GM21529 (cell line): Measurements from ENCODE around the gene GINS1.
"Not testable (repeated sequence)": the region's sequence is repeated elsewhere in the genome, so short reads cannot be mapped to it uniquely, and the experiment has no call there.

Experiments
- ATAC-seq: cut with Tn5 transposase; IDR thresholded peaks from one replicate; pipeline ENCODE4 v1.9.1; 2021; ENCODE audit not compliant: unreplicated experiment

GINS1 gene

DNA sequence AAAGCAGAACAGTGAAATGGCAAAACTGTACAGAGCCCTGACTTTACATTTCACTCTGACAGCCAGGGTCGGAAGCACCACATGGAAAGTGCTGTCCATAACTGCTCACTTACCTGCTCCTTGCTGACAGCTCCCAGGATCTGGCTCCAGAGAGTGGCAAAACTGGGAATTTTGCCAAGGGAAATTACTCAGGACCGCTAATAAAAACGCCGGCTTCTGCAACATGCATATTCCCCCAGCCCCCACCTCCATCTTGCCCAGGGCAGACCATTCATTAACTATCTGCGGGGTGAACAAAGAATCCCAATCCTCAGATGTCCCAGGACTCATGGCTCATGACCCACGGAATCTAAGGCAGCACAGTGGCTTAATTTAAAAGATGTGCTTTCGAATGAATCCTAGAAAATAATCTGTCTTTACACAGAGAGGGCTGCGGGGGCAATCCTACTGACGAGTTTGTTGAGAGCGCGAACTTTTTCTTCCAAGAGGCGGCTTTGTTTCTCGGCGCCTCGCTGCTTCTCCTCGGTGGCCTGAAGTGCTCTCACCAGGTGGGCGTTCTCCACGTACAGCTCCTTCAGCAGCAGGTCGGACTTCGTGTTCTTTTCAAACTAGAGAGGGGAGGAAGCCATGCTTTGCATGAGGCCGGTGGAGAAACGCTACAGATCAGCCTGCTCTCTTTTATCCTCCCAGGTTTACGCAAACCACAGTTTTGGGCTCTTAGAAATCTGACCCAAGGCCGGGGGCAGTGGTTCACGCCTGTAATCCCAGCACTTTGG is 45.8 kb downstream of the GINS1 start:
- no peak for ATAC-seq

DNA sequence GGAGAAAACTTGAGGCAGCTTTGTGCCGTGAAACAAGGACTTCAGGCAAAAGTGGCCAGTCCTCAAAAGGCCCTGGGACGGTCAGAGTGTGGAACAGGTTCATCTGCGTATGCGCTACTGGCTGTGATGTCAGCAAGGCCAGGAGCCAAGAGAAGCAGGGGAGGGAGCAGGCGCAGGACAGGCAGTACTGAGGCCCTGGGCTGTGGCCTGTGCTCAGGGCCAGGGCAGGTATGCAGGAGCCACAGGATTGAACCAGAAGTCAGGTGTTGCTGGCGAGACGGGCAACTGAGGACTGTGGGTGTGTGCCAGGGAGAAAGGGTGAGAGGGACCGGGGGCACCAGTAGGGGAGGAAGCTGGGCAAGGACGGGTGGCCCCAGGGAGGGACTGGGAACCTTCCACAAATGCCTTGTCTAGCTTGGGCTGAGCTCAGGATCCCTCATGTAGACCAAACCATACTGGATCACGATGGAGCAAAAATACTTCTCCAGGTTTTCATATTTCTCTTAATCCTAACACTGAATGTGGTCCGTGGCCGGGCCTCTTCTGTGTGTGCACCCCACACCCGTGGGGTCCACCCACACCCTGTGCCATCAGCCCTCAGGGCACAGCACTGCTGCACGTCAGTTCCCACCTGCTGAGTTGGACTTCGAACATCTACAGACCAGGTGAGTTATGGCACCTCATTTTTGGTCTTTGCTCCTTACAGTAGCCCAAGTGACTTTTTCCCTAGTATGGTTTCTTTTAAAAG is 46.9 kb downstream of the GINS1 start:
- no peak for ATAC-seq

DNA sequence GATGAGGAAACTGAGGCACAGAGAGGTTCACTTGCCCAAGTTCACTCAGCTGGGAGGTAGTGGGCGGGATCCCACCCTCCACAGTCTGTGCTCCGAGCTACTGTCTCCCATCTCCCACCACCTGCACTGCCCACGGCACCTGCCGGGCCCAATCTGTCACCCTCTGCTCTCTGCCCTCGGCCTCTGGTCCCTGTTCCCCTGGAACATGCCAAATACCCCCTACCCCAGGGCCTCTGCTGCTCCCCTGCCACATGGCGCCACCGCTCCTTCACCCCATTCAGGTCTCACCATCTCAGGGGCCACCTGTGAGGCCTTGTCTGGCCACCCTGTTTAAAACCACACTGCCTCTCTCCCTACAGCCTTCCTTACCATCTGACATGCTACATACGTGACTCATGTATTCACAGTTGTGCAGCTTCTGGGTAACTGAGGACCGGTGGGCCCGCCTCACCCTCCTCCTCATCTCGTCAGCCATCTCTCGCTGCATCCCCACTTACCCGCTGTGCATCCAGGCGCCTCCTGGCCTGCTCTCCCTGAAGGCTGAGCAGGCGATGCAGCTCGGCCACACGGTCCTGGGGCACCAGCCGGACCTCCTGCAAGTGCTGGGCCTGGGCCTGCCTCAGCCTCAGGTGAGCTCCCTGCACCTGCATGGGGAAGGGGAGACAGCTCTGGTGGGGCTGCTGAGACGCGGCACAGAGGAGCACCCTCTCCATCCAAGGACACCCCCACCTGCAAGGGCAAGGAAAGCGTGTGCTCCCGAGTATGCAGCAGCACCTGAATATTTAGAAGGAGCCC is 50.6 kb downstream of the GINS1 start:
- ATAC-seq, result no peak

DNA sequence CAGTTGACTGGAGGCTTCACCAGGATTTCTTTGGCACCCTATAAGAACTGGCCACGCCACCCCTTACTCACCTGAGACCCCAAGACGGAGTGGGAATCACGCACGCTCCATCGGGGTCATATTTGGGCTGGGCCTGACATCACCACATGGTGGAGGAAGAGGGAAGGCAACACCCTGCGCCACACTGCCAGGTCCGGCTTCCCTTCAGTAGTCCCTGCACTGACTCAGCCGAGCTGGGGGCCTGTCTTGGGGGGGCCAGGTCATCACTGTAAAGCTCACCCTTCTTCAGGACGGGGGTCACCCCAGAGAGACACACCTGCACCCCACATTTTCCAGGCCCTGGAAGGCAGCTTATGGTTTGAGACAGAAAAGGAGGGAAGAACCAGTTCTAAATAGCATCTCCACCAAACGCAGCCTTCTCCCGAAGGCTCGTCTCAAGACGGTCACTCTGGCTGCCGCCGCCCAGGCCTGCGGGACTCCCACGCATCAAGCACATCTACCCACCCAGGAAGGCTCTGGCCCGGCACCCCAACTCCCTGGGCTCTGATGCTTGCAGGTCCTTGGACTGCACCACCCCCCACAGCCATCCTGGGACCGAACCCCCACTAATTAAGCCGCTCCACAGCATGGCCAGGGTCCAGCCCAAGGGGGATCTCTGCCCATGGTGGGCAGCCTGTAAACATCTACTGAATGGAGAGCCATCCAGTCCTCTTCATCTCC is 51.8 kb downstream of the GINS1 start:
- no peak for ATAC-seq

DNA sequence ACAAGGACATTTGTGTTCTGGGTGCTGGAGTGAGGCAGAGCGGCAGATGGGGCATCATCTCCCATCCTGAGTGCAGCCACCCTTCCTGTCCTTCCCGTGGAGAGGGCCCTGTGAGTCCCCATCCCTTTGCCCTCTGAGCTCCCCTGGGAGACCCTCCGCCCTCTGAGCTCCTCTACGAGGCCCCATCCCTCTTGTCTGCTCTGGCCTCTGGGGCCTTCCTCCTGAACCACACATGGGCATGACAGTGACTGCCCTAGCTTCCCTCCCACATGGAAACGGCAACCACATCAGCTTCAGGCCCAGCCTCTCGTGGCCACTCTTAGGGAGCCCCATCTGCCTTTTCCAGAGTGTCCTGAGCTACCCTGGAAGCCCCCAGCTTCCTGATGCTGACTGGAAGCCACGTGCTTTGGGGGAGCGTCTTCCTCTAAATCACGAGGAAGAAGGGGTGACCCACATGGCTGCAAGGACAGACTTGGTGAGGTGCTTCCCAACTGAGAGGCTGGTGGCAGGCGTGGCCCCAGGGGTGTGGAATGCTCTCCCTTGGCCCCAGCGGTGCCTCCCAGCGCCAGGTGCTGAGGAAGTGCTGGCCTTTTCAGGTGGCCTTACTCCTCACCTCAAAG is 52.6 kb downstream of the GINS1 start:
- no peak for ATAC-seq

DNA sequence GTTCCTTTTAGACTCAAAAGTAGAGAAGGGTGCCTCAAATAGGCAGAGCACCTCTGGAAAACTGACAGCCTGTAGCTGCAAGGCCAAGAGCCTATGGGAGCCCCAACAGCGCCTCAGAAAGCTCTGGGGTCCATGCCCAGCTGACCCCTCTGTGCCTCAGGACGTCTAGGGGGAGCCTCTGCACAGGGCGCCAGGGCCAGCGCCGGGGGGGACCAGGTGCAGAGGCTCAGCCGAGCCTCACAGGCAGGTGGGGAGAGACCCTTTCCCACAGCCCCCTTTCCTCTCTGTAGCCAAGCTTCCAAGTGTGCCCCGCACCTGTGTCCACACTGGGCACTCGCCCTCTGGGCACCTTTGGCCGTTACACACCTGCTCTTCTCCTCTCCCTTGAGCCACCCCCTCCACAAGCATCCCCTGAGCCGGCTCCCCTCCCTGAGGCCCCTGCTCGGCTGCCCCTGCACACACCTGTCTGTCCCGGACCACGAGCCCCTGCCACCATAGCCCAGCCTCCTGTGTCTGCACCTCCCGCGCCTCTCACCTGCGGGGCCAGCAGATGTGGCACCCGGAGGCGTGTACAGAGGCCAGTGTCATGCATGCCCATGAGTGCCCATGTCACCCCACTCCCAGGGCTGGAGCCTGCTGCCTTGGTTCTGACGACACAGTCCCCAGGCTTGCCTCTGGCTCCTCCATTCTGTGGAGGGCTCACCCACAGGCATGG is 53.2 kb downstream of the GINS1 start:
- no peak for ATAC-seq

DNA sequence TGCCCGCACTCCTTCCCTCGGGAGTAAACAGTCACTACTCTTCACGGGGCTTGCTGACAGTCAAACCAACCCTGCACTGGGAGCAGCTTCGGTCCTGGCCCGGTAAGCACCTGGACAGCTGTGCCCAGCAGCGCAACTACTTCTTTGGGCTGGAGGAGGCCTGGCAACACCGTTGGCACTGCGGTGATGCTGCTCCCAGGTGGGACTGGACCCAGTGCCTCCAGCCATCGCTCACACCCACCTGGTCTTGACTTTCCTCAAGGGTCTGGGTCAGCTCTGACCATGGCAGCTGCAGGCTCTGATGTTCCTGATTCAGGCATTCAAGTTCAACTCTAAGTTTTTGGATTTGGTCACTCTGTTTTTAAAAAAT is 53.8 kb downstream of the GINS1 start:
- ATAC-seq, result no peak

DNA sequence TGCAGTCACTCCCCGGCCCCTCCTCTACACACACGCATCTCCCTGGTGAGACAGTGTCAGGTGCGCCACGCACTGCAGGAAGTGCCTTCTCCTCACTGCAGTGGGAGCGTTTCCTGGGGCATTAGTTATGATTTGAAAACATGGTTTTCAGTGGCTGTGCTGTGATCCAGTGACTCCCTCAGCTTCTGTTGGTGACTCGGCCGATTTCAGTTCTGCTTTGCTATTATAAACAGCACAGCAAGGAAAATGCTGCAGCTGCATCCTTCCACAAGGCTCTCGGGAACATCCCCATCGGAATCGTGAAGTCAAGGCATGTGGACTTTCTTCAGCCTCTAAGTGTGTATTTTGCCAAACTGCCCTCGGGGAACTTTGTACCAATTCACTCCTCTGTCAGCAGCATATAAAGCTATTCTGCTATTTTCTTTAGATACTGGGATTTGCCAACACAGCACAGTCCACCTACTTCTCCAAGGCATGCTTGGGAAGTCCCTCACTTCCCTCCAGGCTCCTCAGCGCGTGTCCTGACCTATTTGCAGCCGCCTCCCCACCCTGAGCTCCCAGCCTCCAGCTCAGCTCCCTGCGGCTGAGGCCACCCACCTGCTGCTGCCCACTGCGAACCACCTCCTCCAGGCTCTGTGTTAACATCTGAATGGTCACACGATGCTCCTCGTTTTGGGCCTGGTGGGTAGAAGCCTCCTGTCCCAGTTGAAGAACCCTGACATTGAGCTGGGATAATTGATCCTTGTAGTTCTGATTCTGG is 54.5 kb downstream of the GINS1 start:
- no peak for ATAC-seq

DNA sequence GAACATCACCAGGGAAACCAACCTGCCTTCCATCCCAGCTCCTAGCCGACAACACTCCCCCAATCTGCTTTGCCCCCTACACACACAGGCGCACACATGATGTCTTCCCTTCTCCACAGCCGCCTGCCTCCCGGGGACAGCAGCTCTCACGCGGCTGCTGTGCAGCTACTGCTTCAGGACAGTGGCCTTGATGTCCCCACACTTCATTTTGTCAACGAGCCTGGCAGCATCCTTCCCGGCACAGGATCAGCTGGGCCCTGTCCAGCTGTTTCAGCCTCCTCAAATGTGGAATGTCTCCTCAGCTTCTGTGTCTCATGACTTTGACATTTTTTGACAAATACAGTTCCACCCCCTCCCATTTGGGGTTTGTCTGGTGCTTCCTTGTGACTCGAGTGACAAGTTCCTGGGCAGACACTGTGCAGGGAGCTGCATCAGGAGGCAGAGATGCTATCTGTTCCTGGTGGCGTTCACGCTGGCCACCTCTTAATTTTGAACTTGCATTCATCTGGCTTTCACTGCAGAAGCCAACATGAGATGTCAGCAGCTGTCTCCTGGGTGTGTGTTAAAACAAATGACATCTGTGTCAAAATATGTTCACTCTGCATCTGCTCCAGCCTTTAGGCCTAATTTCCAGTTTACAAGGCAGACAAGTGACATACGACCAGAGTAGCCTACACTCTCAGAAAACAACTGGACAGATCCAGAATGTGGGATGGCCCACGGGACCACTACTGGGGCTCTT is 57.2 kb downstream of the GINS1 start:
- ATAC-seq, result no peak

DNA sequence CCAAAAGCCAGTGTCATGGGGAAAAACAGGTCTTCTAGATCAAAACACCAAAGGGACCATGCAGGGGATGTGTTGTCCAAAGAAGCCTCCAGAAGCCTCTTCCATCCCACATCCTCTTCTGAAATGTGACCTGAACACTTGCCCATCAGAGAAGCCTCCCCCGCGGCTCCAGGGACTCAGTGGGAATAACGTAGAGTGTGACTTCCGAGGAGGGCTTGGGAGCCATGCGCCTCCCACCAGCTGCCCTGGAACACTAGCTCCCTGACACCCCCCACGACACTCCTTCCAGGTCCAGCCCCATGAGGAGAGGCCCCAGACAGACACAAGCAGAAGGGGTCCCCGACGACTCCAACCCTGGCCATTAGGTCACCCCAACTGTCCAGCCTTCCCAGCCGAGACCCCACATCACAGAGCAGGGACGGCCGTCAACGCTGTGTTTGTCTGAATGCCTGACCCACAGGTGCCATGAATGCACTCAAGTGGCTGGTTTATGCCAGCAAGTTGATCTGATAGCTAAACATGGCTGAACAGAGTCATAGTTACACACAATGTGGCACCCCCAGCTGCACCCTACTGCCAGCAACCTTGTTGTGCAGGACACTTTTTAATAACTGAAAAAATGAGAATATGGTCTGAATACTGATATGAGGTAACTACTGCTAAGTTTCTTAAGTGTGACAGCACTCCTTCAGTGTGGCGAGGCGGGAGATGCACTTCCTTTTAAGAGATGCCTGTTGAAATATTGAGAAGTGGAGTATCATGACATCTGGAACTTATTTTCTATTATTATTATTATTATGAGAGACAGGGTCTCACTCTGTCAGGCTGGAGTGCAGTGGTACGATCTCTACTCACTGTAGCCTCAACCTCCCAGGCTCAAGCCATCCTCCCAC is 58.0 kb downstream of the GINS1 start:
- no peak for ATAC-seq

DNA sequence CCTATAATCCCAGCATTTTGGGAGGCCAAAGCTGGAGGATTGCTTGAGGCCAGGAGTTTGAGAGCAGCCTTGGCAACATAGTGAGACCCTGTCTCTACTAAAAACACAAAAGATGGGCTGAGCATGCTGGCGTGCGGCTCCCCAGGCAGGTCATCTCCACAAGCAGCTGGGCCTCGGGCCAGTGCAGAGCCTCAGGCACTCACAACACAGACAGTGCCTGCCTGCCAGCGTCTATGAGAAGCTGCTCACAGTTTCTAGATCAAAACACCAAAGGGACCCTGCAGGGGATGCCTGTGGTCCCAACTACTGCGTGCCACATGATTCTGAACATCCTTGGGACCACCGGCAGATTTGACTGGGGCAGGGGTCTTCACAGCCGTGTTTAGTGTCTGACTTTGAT is 59.4 kb downstream of the GINS1 start:
- no peak for ATAC-seq

DNA sequence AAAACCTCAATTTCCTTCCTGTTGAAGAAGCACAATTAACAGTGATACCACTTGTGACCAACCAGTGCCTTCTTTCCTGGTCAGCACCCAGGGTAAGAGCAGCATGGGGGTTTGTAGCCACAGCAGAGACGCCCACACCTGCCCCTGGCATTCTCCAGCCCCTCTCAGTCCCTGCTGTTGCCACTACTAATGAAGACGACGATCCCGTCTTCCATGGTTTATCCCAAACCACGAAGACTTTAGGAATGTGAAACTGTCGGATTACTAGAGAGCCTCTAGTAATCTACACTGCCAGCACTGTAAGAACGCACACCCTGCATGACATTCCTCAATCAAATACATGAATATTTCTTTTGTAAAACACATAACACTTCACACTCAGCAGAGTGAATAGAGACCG is 60.0 kb downstream of the GINS1 start:
- no peak for ATAC-seq

DNA sequence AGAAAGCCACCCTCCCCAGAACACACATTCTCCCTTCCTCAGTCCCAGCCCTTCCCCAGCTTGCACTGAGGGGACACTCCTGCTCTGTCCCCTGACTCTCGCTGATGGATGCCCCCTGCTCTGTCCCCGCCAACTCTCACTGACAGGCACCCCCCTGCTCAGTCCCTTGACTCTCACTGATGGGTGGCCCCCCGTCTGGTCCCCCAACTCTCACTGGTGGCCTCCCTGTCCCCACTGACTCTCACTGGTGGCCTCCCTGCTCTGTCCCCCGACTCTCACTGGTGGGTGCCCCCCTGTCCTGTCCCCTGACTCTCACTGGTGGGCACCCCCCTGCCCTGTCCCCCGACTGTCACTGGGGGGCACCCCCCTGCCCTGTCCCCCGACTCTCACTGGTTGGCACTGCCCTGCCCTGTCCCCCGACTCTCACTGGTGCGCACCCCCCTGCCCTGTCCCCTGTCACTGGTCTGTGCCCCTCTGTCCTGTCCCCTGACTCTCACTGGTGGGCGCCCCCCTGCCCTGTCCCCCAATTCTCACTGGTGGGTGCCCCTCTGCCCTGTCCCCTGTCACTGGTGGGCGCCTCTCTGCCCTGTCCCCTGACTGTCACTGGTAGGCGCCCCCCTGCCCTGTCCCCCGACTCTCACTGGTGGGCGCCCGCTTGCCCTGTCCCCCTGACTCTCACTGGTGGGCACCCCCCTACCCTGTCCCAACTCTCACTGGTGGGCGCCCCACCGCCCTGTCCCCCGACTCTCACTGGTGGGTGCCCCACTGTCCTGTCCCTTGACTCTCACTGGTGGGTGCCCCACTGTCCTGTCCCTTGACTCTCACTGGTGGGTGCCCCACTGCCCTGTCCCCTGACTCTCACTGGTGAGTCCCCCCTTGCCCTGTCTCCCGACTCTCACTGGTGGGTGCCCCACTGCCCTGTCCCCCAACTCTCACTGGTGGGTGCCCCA is 60.9 kb downstream of the GINS1 start:
- ATAC-seq, result no peak

DNA sequence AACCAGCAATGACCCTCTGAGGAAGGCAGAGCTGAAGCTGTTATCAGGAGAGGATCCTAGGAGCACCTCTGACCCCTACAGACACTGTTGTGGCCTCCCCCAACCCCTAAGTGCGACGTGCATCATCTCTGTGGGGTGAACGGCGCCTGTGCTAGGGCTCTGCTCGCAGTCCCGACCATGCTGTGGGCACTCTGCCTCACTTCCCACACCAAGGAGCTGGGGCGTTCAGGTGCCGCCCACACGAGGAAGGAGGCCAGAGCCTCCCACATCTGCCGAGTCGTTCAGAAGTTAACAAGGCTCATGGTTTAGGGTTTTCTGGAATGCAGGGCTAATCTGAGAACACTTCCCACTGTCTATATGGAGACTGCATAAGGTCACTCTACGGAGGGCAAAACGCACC is 62.1 kb downstream of the GINS1 start:
- ATAC-seq, result no peak

DNA sequence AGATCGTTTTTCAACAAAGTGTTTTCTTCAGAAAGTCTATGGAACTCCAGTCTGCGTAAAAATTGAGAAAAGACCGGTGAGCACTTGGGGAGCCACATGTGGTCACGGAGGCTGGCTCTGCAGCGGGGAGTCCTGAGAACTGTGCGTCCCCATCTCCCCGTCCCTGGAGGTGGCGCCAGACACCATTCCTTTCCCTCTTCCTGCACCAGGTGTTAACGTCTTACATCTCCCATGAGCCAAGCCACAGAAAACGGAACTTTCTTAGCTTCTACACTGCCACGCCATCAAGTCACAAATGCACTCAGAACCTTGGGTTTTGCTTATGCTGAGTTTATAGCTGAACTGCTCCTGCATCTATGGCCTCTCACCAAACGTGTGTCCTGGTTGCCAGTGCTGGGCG is 62.6 kb downstream of the GINS1 start:
- peak; percentile 67 for ATAC-seq

DNA sequence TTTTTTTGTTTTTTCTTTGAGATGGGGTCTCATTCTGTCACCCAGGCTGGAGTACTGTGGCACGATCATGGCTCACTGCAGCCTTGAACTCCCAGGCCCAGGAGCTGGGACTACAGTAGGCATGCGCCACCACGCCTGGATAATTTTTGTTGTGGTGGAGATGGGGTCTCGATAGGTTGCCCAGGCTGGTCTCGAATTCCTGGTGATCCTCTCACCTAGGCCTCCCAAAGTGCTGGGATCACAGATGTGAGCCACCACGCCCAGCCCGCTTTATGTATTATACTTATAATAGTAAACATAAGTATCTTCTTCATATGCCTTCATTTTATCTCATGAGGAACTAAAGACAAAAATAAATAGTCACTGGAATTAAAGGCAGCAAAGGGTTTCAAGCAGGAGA is 63.5 kb downstream of the GINS1 start:
- no peak for ATAC-seq

DNA sequence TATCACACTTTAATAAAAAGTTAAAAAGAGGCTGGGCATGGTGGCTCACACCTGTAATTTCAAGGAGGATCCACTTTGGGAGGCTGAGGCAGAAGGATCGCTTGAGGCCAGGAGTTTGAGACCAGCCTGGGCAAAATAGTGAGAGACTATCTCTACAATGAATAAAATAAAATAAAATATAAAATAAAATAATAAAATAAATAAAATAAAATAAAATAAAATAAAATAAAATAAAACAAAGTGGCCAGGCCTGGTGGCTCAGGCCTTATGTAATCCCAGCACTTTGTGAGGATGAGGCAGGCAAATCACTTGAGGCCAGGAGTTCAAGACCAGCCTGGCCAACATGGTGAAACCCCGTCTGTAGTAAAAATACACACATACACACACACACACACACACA is 65.8 kb downstream of the GINS1 start:
- not testable (repeated sequence) for ATAC-seq
